Endothelial cell of umbilical vein (primary cell): ENCODE measurements around the gene ULK4. TPM values are rescaled to one million over a fixed set of nuclear protein-coding genes. Genes with fewer than 3 reads are reported as not detected.

Experiments used
- BruUV-seq: library from RNA; stranded (reverse); fragments of 400-500 nt; replicated peaks from 2 replicates; lab custom pipeline; 2021; lab: Mats Ljungman, UMichigan
- CTCF ChIA-PET: fragments of 300-600, 350-600 bp; sonication (Branson Sonifier 250); formaldehyde crosslinking; loops from one replicate; lab custom pipeline; 2021; ENCODE audit warnings: antibody characterized with exemption, inconsistent platforms; lab: Charles Lee
- POLR2A ChIA-PET: fragments of 300-600, 350-600 bp; sonication (Branson Sonifier 250); formaldehyde crosslinking; loops from one replicate; lab custom pipeline; 2021; ENCODE audit warnings: antibody characterized with exemption, inconsistent platforms; lab: Charles Lee
- DNase-seq: peaks from one replicate; pipeline ENCODE4 v3.0.0-alpha.2; 2011; ENCODE audit warnings: low read depth, low spot score
- FAIRE-seq: peaks from 2 replicates; lab custom pipeline; 2011; peaks lifted over from hg19 to GRCh38; lab: Jason Lieb, UNC
- H2AFZ ChIP-seq: 2 replicates; pipeline ENCODE4 v1.6.0; 2012; ENCODE audit warnings: low read depth, low read length, control low read depth, inconsistent platforms
- H3K27ac ChIP-seq: 2 replicates; pipeline ENCODE4 v1.5.1; 2011; ENCODE audit warnings: low read depth, mild to moderate bottlenecking, control low read depth, low read length, moderate library complexity; ENCODE audit not compliant: insufficient read depth
- H3K27me3 ChIP-seq, 2 experiments: 2 replicates each; pipeline versions ENCODE4 v1.6.0 to v1.6.1; 2011; ENCODE audit warnings: low read length in 2 of 2, mixed read lengths in 1 of 2; ENCODE audit not compliant: control insufficient read depth in 2 of 2, insufficient read depth in 2 of 2
- H3K36me3 ChIP-seq, 2 experiments: 2 replicates in 1 of 2; 3 replicates in 1 of 2; pipeline ENCODE4 v1.5.1; 2011; ENCODE audit warnings: low read length in 2 of 2, mild to moderate bottlenecking in 1 of 2, moderate library complexity in 1 of 2; ENCODE audit not compliant: control insufficient read depth in 2 of 2, insufficient read depth in 2 of 2; ENCODE audit errors: extremely low read depth in 1 of 2
- H3K4me1 ChIP-seq: 3 replicates; pipeline ENCODE4 v1.5.1; 2011; ENCODE audit warnings: mild to moderate bottlenecking, low read length; ENCODE audit not compliant: control insufficient read depth, insufficient read depth; ENCODE audit errors: extremely low read depth
- H3K4me2 ChIP-seq: 2 replicates; pipeline ENCODE4 v1.6.1; 2011; ENCODE audit warnings: low read length, control low read depth, mixed read lengths; ENCODE audit not compliant: insufficient read depth
- H3K4me3 ChIP-seq, 3 experiments: fragments of 200-600 bp in 1 of 3; sonication (generic), shearing (Covaris generic) in 1 of 3; replicated peaks in 1 of 3; 2 replicates each; pipeline ENCODE4 v1.5.1; 2011 to 2016; ENCODE audit warnings: control low read depth in 3 of 3, low read length in 3 of 3, mild to moderate bottlenecking in 2 of 3, inconsistent platforms in 1 of 3, low read depth in 1 of 3, moderate library complexity in 1 of 3; ENCODE audit not compliant: insufficient read depth in 1 of 3
- H3K79me2 ChIP-seq: 2 replicates; pipeline ENCODE4 v1.6.0; 2012; ENCODE audit warnings: low read length, inconsistent platforms; ENCODE audit not compliant: control insufficient read depth, insufficient read depth
- H3K9ac ChIP-seq: replicated peaks from 2 replicates; pipeline ENCODE3; 2011; ENCODE audit warnings: low read length, control low read depth; ENCODE audit not compliant: insufficient read depth; ENCODE audit errors: extremely low read depth
- H3K9me1 ChIP-seq: replicated peaks from 3 replicates; pipeline ENCODE4 v1.6.0; 2011; ENCODE audit warnings: mild to moderate bottlenecking, low read length; ENCODE audit not compliant: control insufficient read depth, insufficient read depth; ENCODE audit errors: extremely low read depth
- H3K9me3 ChIP-seq: replicated peaks from 2 replicates; pipeline ENCODE4 v1.5.1; 2012; ENCODE audit warnings: low read length, inconsistent platforms; ENCODE audit not compliant: control insufficient read depth, insufficient read depth
- H4K20me1 ChIP-seq: replicated peaks from 2 replicates; pipeline ENCODE3; 2011; ENCODE audit warnings: mild to moderate bottlenecking, low read length; ENCODE audit not compliant: control insufficient read depth, insufficient read depth; ENCODE audit errors: extremely low read depth
- CTCF ChIP-seq, 2 donors: IDR thresholded peaks; 1 replicate in 1 of 2; 2 replicates in 1 of 2; pipeline ENCODE4 v1.5.1; 2011; ENCODE audit warnings: low read length in 2 of 2, mild to moderate bottlenecking in 2 of 2, moderate library complexity in 2 of 2, control low read depth in 1 of 2, inconsistent platforms in 1 of 2, low read depth in 1 of 2; ENCODE audit not compliant: insufficient read depth in 1 of 2; ENCODE audit errors: extremely low read depth in 1 of 2
- EZH2 ChIP-seq: IDR thresholded peaks from 2 replicates; pipeline ENCODE4 v1.6.1; 2012; ENCODE audit warnings: borderline replicate concordance, low read depth, mild to moderate bottlenecking, moderate library complexity, low read length, inconsistent platforms; ENCODE audit not compliant: severe bottlenecking
- FOS ChIP-seq: IDR thresholded peaks from 2 replicates; pipeline ENCODE4 v1.6.1; 2011; ENCODE audit warnings: mild to moderate bottlenecking, low read length, moderate library complexity, borderline replicate concordance; ENCODE audit not compliant: insufficient read depth
- GATA2 ChIP-seq: IDR thresholded peaks from 2 replicates; pipeline ENCODE4 v1.7.0; 2011; ENCODE audit warnings: low read depth, mild to moderate bottlenecking, moderate library complexity, mixed read lengths, low read length; ENCODE audit not compliant: insufficient read length, insufficient read depth
- JUN ChIP-seq: IDR thresholded peaks from 2 replicates; pipeline ENCODE4 v1.6.1; 2011; ENCODE audit warnings: borderline replicate concordance, low read depth; ENCODE audit not compliant: insufficient read length, insufficient read depth
- MAX ChIP-seq: IDR thresholded peaks from 2 replicates; pipeline ENCODE4 v1.6.1; 2011; ENCODE audit not compliant: insufficient read depth, insufficient read length
- MYC ChIP-seq: IDR thresholded peaks from one replicate; pipeline ENCODE4 v1.6.1; 2011; ENCODE audit warnings: mild to moderate bottlenecking, low read depth, low read length
- POLR2A ChIP-seq: IDR thresholded peaks from 2 replicates; pipeline ENCODE4 v1.6.1; 2012; ENCODE audit warnings: low read depth, mild to moderate bottlenecking, control low read depth, low read length
- POLR2AphosphoS5 ChIP-seq: IDR thresholded peaks from 2 replicates; pipeline ENCODE4 v1.6.1; 2012; ENCODE audit warnings: low read depth, mild to moderate bottlenecking, control low read depth, low read length, moderate library complexity; ENCODE audit not compliant: insufficient read depth
- dilution Hi-C: fragments of 300-500 bp; cut with MboI; formaldehyde crosslinking; loops from one replicate; pipeline ENCODE4 v1.15.0; 2019; ENCODE audit warnings: low sequenced_read_pairs; ENCODE audit not compliant: extremely low pct_ligation_motif_present
- intact Hi-C: fragments of 100-400 bp; cut with micrococcal nuclease; formaldehyde crosslinking; loops from one replicate; pipeline ENCODE4 v1.10.0; 2022
- polyA plus RNA-seq, 4 experiments: library from polyadenylated mRNA; depleted of rRNA in 3 of 4; stranded (reverse) in 3 of 4; unstranded in 1 of 4; fragments of >200 nt; gene quantifications; 2 replicates each; pipeline versions ENCODE4 v1.2.1 to v1.2.3, GENCODE V29; 2011 to 2012; ENCODE audit warnings: missing spikeins in 1 of 4
- total RNA-seq: library from RNA; stranded (reverse); gene quantifications from 2 replicates; pipeline ENCODE4 v1.2.3, GENCODE V29; 2021

ULK4 gene
- total and polyA plus RNA-seq, 2 donors (not counting 3 experiments of a cell fraction or from before 2014, with no cell fraction given), result 3.3 to 16.0 TPM

GRCh38 chr3:41956574-41956973 lies 5.3 kb downstream of the ULK4 start:
- DNase-seq (no peak), FAIRE-seq (no peak)
- Histone ChIP-seq H3K9ac (no peak overlapping the region), H3K36me3 (no peaks in the 10 kb centered on the region), H3K4me3 (no peak overlapping the region), H3K27me3 (no peaks in the 10 kb centered on the region), H4K20me1 (no peaks in the 10 kb centered on the region), H3K9me3 (no peaks in the 10 kb centered on the region), H2AFZ (no peak overlapping the region), H3K27ac (no peak overlapping the region), H3K79me2 (peaks cover 4% of the 10 kb centered on the region), H3K4me2 (no peak overlapping the region), H3K9me1 (no peaks in the 10 kb centered on the region), H3K4me1 (peaks cover 8% of the 10 kb centered on the region)
- intact Hi-C loops, result no loop called here
- POLR2A ChIA-PET, result no interaction called here
- no TSS peak for BruUV-seq
- CTCF ChIA-PET, result interaction anchor here (0.6 kb wide), 1 partner anchor 79 kb away, joined by 3 read pairs; no protein-coding TSS in a partner anchor
- dilution Hi-C loops, result no loop called here
- TF ChIP-seq POLR2A (no peak), EZH2 (no peak), MYC (no peak), GATA2 (no peak), FOS (no peak), POLR2AphosphoS5 (no peak), MAX (no peak), JUN (no peak), CTCF (IDR thresholded peaks at IDR 0.05; ENCODE audit: extremely low read depth in 1 of 2, insufficient read depth in 1 of 2, low read depth in 1 of 2, low read length in 2 of 2) (no peak)
